Measurements from ENCODE around the gene TEX101.

DNA sequence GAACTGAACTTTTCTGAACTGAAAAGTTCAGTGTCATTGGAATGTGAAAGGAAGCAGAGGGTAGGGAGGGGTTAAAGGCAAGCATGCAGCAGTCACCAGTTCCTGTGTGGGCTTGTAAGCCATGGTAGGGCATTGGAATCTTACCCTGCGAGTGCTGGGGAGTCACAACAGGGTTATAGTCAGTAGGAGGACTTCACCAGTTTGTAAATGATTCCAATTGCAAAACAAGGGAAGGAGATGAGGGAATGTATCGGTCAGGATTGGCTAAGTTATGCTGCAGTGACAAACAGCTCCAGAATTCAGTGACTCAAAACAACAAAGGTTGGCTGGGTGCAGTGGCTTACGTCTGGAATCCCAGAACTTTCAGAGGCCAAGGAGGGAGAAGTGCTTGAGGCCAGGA, 37.9 kb downstream of the TEX101 start:
- TF ChIP-seq POLR2A (IDR thresholded peaks at IDR 0.05), result no peak
- TF ChIP-seq, protein P1, sequence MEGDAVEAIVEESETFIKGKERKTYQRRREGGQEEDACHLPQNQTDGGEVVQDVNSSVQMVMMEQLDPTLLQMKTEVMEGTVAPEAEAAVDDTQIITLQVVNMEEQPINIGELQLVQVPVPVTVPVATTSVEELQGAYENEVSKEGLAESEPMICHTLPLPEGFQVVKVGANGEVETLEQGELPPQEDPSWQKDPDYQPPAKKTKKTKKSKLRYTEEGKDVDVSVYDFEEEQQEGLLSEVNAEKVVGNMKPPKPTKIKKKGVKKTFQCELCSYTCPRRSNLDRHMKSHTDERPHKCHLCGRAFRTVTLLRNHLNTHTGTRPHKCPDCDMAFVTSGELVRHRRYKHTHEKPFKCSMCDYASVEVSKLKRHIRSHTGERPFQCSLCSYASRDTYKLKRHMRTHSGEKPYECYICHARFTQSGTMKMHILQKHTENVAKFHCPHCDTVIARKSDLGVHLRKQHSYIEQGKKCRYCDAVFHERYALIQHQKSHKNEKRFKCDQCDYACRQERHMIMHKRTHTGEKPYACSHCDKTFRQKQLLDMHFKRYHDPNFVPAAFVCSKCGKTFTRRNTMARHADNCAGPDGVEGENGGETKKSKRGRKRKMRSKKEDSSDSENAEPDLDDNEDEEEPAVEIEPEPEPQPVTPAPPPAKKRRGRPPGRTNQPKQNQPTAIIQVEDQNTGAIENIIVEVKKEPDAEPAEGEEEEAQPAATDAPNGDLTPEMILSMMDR (IDR thresholded peaks at IDR 0.05), result no peak

Data from thyroid gland (tissue), 4 donors.